HG03378 (cell line): Measurements from ENCODE around the gene TMEM271.
"Not testable (repeated sequence)": the region's sequence is repeated elsewhere in the genome, so short reads cannot be mapped to it uniquely, and the experiment has no call there.

Source experiments
- ATAC-seq: cut with Tn5 transposase; IDR thresholded peaks from one replicate; pipeline ENCODE4 v1.9.1; 2021; ENCODE audit warnings: mild to moderate bottlenecking, moderate library complexity; ENCODE audit not compliant: unreplicated experiment

TMEM271 gene

GRCh38 chr4:610411-611261 lies 34.5 kb upstream of the TMEM271 start:
- ATAC-seq, result no peak

DNA sequence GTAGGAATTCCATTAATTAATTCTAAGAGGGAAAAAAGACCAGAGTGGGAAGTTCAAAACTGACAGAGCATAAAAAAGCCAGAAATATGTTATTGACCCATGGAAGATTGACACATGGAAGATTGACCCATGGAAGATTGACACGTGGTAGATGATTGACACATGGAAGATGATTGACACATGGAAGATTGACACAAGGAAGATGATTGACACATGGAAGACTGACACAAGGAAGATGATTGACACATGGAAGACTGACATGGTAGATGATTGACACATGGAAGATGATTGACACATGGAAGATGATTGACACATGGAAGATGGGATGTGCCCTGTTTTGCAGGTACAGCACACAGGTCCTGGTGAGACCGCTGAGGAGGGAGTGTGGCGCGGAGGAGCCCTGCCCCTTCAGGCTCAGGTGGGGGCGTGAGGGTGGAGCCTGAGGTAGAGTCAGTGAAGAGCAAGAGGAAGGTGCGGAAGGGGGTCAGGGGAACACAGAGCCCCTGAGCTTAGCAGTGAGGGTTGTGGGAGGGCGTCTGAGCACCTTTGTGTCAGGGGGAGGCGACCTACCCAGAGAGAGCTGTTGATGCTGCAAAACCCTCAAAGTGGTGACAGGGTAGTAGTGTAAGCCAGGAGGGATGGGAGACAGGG lies 33.4 kb upstream of the TMEM271 start:
- no peak for ATAC-seq

- no peak for ATAC-seq
Measured at GRCh38 chr4:608236-608635, 32.1 kb upstream of the TMEM271 start.

DNA sequence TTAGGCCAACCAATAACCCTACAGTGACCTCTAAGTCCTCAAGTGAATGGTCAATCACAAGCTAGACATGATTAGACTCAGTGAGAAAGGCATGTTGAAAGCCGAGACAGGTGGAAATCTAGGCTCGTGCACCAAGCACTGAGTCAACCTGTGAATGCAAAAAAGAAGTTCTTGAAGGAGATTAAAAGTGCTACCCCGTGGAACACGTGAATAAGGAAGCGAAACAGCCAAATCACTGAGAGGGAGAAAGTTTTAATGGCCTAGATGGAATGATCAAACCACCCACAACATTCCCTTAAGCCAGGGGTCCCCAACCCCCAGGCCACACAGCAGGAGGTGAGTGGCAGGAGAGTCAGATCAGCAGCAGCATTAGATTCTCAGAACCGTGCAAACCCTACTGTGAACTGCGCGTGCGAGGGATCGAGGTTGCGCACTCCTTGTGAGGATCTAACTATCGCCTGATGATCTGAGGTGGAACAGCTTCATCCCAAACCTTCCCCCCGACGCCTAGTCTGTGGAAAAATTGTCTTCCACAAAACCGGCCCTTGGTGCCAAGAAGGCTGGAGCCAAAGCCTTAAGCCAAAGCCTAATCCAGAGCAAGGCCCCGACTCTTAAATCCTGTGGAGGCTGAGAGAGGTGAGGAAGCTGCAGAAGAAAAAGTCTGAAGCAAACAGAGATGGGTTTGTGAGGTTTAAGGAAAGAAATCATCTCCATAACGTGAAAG lies 29.8 kb upstream of the TMEM271 start:
- ATAC-seq, result no peak

DNA sequence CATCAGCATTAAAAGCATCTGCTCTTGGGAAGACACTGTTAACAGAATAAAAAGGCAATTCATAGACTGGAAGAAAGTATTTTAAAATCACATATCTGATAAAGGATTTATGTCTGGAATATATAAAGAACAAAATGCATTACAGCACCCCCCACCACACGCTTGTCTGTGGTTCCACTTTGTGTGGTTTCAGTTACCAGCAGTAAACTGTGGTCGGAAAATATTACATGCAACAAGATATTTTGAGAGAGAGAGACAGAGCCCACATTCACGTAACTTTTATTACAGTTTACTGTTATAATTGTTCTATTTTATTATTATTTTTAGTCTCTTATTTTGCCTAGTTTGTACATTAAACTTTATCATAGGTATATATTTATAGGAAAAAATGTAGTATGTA lies 28.0 kb upstream of the TMEM271 start:
- ATAC-seq, result no peak

- ATAC-seq, result no peak
Measured at GRCh38 chr4:602559-602942, 26.5 kb upstream of the TMEM271 start.

DNA sequence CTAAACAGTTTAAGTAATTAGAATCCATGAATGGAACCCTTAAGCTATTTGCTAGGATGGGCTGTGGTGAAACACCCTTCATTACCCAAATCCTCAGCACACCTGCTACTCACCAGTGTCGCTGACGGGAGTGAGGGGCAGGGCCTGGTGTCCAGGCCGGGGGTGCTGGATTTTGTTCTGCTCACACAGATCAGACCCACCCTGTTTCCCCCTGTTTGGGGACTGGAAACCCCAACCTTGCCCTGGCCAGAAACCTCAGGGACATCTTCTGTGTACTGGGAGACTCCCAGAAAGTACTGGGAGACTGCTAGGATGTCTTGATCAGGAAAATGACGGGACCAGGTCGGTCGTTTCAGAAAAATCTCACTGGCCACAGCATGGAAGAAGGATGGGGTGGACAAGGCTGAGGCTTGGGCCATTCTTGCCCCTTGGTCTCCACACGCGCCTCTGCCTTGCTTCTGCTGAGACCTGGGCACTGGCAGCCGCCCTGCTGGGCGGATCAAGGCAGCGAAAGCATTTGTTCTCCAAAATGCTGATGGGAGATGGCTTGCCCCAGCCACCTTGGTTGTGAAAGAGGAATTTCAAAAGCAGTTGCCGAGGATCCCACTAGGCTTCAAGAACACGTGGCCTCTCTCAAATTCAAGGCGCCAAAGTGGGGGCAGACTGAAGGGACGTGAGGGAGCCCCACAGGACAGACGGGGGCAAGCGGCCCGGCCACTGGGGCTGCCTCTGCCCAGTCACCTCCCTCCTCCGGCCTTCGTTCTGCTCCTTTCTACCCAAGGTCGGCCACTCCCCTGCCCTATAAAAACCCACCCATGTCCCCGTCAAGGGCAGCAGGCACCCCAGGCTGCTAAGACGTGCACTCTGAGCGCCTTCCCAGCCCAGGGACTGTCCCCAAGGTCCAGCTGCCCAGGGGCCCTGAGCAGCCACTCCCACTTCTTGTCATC lies 25.8 kb upstream of the TMEM271 start:
- no peak for ATAC-seq

GRCh38 chr4:600850-601515 lies 24.9 kb upstream of the TMEM271 start:
- no peak for ATAC-seq

DNA sequence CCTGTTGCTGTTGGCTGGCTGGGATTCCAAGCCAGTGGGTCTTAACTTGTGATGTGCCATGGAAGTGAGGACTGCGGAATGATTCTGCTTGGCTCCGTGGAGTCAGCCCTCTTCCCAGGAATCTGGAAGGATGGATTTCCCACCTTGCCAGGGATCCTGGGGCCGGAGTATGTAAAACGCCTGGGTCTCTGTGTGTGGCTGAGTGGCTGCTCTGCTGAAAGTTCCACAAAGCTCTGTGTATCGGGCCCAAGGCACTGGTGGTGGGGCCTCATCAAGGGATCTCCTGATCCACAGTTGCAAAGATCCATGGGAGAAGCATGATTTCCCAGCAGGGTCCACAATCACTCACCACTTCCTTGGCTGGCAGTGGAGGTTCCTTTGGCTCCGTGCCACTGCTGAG lies 24.1 kb upstream of the TMEM271 start:
- no peak for ATAC-seq

DNA sequence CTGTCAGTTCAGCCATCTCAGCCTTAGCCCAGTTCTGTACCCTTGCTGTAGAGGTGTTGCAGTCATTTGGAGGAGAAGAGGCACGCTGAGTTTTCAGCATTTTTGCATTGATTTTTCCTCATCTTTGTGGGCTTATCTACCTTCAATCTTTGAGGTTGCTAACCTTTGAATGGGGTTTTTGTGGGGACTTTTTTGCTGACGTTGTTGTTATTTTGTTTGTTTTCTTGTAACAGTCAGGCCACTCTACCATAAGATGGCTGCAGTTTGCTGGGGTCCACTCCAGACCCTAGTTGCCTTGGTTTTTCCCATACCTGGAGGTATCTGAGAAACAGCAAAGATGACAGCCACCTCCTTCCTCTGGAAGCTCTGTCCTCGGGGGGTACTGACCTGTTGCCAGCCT lies 22.8 kb upstream of the TMEM271 start:
- ATAC-seq, result no peak

- ATAC-seq, result no peak
Measured at GRCh38 chr4:592825-593520, 16.9 kb upstream of the TMEM271 start.

DNA sequence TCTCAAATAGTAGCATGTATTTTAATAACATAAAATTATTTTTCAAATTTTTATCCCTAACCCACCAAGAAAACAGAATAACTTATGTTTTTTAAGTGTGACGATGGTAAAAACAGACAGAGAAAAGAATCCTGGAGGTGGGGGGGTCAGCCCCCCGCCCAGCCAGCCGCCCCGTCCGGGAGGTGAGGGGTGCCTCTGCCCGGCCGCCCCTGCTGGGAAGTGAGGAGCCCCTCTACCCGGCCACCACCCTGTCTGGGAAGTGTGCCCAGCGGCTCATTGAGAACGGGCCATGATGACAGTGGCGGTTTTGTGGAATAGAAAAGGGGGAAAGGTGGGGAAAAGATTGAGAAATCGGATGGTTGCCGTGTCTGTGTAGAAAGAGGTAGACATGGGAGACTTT lies 16.1 kb upstream of the TMEM271 start:
- not testable (repeated sequence) for ATAC-seq

DNA sequence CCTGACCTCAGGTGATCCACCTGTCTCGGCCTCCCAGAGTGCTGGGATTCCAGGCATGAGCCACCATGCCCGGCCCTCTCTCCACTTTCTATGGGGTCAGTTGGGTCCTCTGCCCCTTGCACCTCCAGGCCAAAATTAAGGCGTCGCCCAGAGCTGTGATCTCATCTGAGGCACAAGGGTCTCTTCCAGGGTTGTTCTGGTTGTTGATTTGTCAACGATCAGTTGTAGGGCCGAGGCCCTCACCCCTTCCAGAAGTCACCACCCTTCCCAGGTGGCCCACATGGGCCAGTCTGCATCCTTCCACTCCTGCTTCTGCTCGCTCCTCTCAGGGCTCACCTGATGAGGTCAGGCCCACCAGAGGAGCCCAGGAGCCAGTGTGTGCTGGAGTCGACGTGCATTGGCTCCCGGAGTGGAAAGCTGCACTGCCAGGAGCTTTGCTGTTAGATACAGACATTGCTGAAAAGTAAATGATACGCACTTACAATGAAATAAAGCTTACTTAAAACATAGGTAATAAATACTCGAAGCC lies 14.3 kb upstream of the TMEM271 start:
- no peak for ATAC-seq

GRCh38 chr4:589219-589963 lies 13.3 kb upstream of the TMEM271 start:
- no peak for ATAC-seq

DNA sequence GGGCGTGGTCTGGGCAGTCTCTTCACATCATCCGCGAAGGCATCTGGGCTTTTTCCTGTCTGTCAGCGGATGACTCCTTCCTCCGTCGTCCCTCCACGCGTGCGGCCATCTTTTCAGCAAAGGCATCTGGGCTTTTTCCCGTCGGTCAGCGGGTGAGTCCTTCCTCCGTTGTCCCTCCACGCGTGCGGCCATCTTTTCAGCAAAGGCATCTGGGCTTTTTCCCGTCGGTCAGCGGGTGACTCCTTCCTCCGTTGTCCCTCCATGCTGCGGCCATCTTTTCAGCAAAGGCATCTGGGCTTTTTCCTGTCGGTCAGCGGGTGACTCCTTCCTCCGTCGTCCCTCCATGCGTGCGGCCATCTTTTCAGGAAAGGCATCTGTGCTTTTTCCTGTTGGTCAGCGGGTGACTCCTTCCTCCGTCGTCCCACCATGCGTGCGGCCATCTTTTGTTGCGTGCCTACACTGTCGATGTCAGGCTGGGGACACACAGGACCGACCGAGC lies 12.3 kb upstream of the TMEM271 start:
- ATAC-seq, result no peak

DNA sequence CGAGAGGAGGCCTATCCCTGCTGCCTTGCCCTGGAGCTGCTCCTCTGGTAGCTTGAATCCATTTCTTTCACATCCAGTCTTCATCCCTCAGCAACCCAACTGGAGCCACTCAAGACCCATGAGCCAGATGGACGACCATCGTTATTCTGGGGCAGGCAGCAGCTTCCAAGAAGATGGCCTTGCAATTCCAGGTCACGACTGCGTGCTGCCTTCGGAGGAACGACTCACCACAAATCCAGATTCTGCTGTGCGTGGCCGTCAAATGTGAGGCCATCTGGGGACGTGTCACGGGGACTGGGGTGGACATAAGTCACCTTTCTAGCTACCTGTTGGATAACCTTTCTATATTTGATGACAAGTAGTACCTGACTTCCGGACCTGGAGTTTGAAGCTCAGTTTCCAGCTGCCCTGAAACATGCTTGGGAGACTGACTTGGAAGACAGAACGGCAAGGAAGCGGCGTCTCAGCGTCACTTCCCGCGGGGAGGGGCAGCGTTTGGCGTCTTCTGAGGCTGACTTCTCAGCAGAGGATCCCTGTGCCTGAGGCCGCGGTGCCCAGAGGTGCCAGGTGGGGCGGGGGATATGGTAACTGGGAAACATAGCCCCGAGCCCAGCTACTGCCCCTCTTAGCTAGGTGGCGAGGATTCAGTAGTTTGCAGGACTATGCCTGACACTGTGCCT lies 11.7 kb upstream of the TMEM271 start:
- ATAC-seq, result no peak

DNA sequence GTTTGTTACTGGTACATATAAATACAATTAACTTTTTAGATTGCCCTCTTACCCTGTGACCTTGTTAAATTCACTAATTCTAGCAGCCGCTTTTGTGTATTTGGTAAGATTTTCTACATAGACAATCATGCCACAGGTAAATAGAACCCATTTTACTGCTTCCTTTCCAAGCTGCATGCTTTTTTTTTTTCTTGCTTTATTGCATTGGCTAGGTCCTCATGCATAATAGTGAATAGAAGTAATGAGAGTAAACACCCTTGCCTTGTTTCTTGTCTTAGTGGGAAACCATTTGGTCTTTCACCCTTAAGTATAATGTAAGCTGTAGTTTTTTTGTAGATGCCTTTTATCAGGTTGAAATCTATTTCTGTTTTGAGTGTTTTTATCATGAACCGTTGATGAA lies 7.7 kb upstream of the TMEM271 start:
- ATAC-seq, result no peak
